ENCODE measurements around the gene ADGRD2.

ADGRD2 gene

GRCh38 chr9:124441291-124441690 is 9.0 kb upstream of the ADGRD2 start:
- no peak for TF ChIP-seq CTCF (IDR thresholded peaks at IDR 0.05; ENCODE audit: control extremely low read depth, extremely low read depth, low read depth, missing control alignments)
- DNase-seq (ENCODE audit: extremely low spot score): no peak
- CTCF ChIA-PET: interaction anchor here (0.8 to 10.0 kb wide), 5 partner anchors 9 to 96 kb away, joined by 3 to 50 read pairs (median 3); no protein-coding TSS in a partner anchor
- POLR2A ChIA-PET: no interaction called here

- ChIA-PET POLR2A (no interaction called here), CTCF (interaction anchor here (1.0 to 1.2 kb wide), 2 partner anchors 10 to 20 kb away, joined by 3 read pairs; no protein-coding TSS in a partner anchor)
- DNase-seq (ENCODE audit: extremely low spot score): no peak
- no peak for TF ChIP-seq CTCF (IDR thresholded peaks at IDR 0.05; ENCODE audit: control extremely low read depth, extremely low read depth, low read depth, missing control alignments)
Observed at GRCh38 chr9:124442379-124442778, 7.9 kb upstream of the ADGRD2 start.

- no peak for TF ChIP-seq CTCF (IDR thresholded peaks at IDR 0.05; ENCODE audit: control extremely low read depth, extremely low read depth, low read depth, missing control alignments)
- no peak for DNase-seq (ENCODE audit: extremely low spot score)
- POLR2A ChIA-PET: no interaction called here
- CTCF ChIA-PET: no interaction called here
Observed at GRCh38 chr9:124442826-124443225, 7.4 kb upstream of the ADGRD2 start.

- ChIA-PET CTCF (no interaction called here), POLR2A (no interaction called here)
- DNase-seq (ENCODE audit: extremely low spot score): no peak
- TF ChIP-seq CTCF (IDR thresholded peaks at IDR 0.05; ENCODE audit: control extremely low read depth, extremely low read depth, low read depth, missing control alignments): no peak
Observed at GRCh38 chr9:124443625-124444024, 6.6 kb upstream of the ADGRD2 start.

- ChIA-PET CTCF (no interaction called here), POLR2A (no interaction called here)
- no peak for TF ChIP-seq CTCF (IDR thresholded peaks at IDR 0.05; ENCODE audit: control extremely low read depth, extremely low read depth, low read depth, missing control alignments)
- no peak for DNase-seq (ENCODE audit: extremely low spot score)
Observed at GRCh38 chr9:124444166-124444565, 6.1 kb upstream of the ADGRD2 start.

GRCh38 chr9:124447297-124447661 is 3.0 kb upstream of the ADGRD2 start:
- POLR2A ChIA-PET: no interaction called here
- DNase-seq (ENCODE audit: extremely low spot score): no peak
- CTCF ChIA-PET: interaction anchor here (0.8 to 1.5 kb wide), 6 partner anchors 8 to 28 kb away, joined by 3 to 5 read pairs (median 4); no protein-coding TSS in a partner anchor
- no peak for TF ChIP-seq CTCF (IDR thresholded peaks at IDR 0.05; ENCODE audit: control extremely low read depth, extremely low read depth, low read depth, missing control alignments)

- no peak for DNase-seq (ENCODE audit: extremely low spot score)
- no peak for TF ChIP-seq CTCF (IDR thresholded peaks at IDR 0.05; ENCODE audit: control extremely low read depth, extremely low read depth, low read depth, missing control alignments)
- POLR2A ChIA-PET: no interaction called here
- CTCF ChIA-PET: interaction anchor here (0.8 to 1.5 kb wide), 5 partner anchors 9 to 29 kb away, joined by 3 to 5 read pairs (median 4); no protein-coding TSS in a partner anchor
Observed at GRCh38 chr9:124448019-124448418, 2.2 kb upstream of the ADGRD2 start.

Data from GM10248 (cell line).